Stimulated activated naive CD4-positive, alpha-beta T cell (primary cell): ENCODE data around the gene EIF3D.

Experiments
- DNase-seq, 6 experiments: peaks; one replicate each; lab custom pipeline; 2025; lab: John Stamatoyannopoulos, UW

EIF3D gene

GRCh38 chr22:36505998-36506635, 22.8 kb downstream of the EIF3D start:
- no peak for DNase-seq

GRCh38 chr22:36497910-36498665, 30.9 kb downstream of the EIF3D start:
- no peak for DNase-seq

- peak in 1 of 6 experiments; percentile 5 for DNase-seq
Observed at GRCh38 chr22:36493690-36494110, 35.3 kb downstream of the EIF3D start.

GRCh38 chr22:36492109-36492508, 36.9 kb downstream of the EIF3D start:
- DNase-seq = no peak

GRCh38 chr22:36491155-36491554, 37.8 kb downstream of the EIF3D start:
- no peak for DNase-seq

GRCh38 chr22:36486619-36487384, 42.2 kb downstream of the EIF3D start:
- DNase-seq = peak; percentile 40 to 72 (median 54)

- peak; percentile 93 to 97 (median 96) for DNase-seq
Observed at GRCh38 chr22:36481393-36482168, 47.4 kb downstream of the EIF3D start, which contains the start of gene TXN2. Gene TXN2, minus strand, starts transcription at chr22:36481640. Its CDS starts 803 bp downstream, at chr22:36480837.

GRCh38 chr22:36480941-36481392, 48.0 kb downstream of the EIF3D start:
- no peak for DNase-seq

GRCh38 chr22:36478966-36479365, 50.0 kb downstream of the EIF3D start:
- no peak for DNase-seq

- no peak for DNase-seq
Observed at GRCh38 chr22:36475341-36475740, 53.6 kb downstream of the EIF3D start.

- no peak for DNase-seq
Observed at GRCh38 chr22:36472689-36473088, 56.3 kb downstream of the EIF3D start.

GRCh38 chr22:36471341-36471821, 57.6 kb downstream of the EIF3D start:
- no peak for DNase-seq

GRCh38 chr22:36470994-36471331, 58.0 kb downstream of the EIF3D start:
- no peak for DNase-seq

GRCh38 chr22:36470162-36470993, 58.6 kb downstream of the EIF3D start:
- peak; percentile 65 to 93 (median 78) for DNase-seq

GRCh38 chr22:36469094-36469710, 59.8 kb downstream of the EIF3D start:
- DNase-seq = no peak

- no peak for DNase-seq
Observed at GRCh38 chr22:36467946-36468345, 61.0 kb downstream of the EIF3D start.

GRCh38 chr22:36467042-36467810, 61.7 kb downstream of the EIF3D start:
- DNase-seq = no peak

- no peak for DNase-seq
Observed at GRCh38 chr22:36466258-36466657, 62.7 kb downstream of the EIF3D start.

- DNase-seq = no peak
Observed at GRCh38 chr22:36465232-36466021, 63.5 kb downstream of the EIF3D start.
